ENCODE results near the gene DNAAF5. TPM values are rescaled to one million over a fixed set of nuclear protein-coding genes. Genes with fewer than 3 reads are reported as not detected.

Gene DNAAF5
- total RNA-seq, 2 experiments from 2014 or later = 42.6 to 58.5 TPM

- TF ChIP-seq EZH2phosphoT487 (IDR thresholded peaks at IDR 0.05; ENCODE audit: borderline replicate concordance, low read depth, low read length) (no peak), CTCF (conservative IDR thresholded peaks at IDR 0.05; ENCODE audit: low read length) (no peak)
- no peaks in the 10 kb centered on the region for H3K4me1 ChIP-seq (ENCODE audit: insufficient read depth, low read length, poor library complexity, severe bottlenecking)
- POLR2A ChIA-PET = no interaction called here
- no peak overlapping the region for H3K27ac ChIP-seq (ENCODE audit: low read depth, low read length, poor library complexity, severe bottlenecking)
- no peak overlapping the region for H2AFZ ChIP-seq (ENCODE audit: low read length)
- DNase-seq (ENCODE audit: low spot score) = no peak
- H3K4me2 ChIP-seq (ENCODE audit: low read length) = no peak overlapping the region
- H4K20me1 ChIP-seq (ENCODE audit: insufficient read depth, low read length) = no peaks in the 10 kb centered on the region
- no peaks in the 10 kb centered on the region for H3K79me2 ChIP-seq (ENCODE audit: insufficient read depth, low read depth, low read length)
- intact Hi-C loops (cut with micrococcal nuclease; ENCODE audit: unreplicated experiment) = no loop called here
- CTCF ChIA-PET (ENCODE audit: unreplicated experiment) = no interaction called here
- H3K4me3 ChIP-seq (ENCODE audit: low read depth, low read length, poor library complexity, severe bottlenecking) = no peak overlapping the region
- H3K9me2 ChIP-seq (ENCODE audit: insufficient read depth, low read length) = no peaks in the 10 kb centered on the region
- H3K36me3 ChIP-seq (ENCODE audit: insufficient read depth, low read length) = no peaks in the 10 kb centered on the region
- BruUV-seq (replicated peaks) = no TSS peak
- no peaks in the 10 kb centered on the region for H3K9me3 ChIP-seq (ENCODE audit: low read length)
Observed at GRCh38 chr7:805261-805660, 78.8 kb downstream of the DNAAF5 start.

- H2AFZ ChIP-seq (ENCODE audit: low read length) = peak overlapping the region; percentile 77
- H3K36me3 ChIP-seq (ENCODE audit: insufficient read depth, low read length) = peaks cover 8% of the 10 kb centered on the region
- peaks cover 13% of the 10 kb centered on the region for H4K20me1 ChIP-seq (ENCODE audit: insufficient read depth, low read length)
- no TSS peak for BruUV-seq (replicated peaks)
- peak; percentile 45 for DNase-seq (ENCODE audit: low spot score)
- peak overlapping the region; percentile 74 for H3K4me3 ChIP-seq (ENCODE audit: low read depth, low read length, poor library complexity, severe bottlenecking)
- no peak overlapping the region for H3K27ac ChIP-seq (ENCODE audit: low read depth, low read length, poor library complexity, severe bottlenecking)
- peak overlapping the region; percentile 97 for H3K4me2 ChIP-seq (ENCODE audit: low read length)
- CTCF ChIA-PET (ENCODE audit: unreplicated experiment) = no interaction called here
- intact Hi-C loops (cut with micrococcal nuclease; ENCODE audit: unreplicated experiment) = loop anchor here (1.0 to 5.0 kb wide), 2 partner anchors 61 to 88 kb away; partner anchors contain the start of genes DNAAF5, GET4 and PRKAR1B
- H3K4me1 ChIP-seq (ENCODE audit: insufficient read depth, low read length, poor library complexity, severe bottlenecking) = peaks cover 31% of the 10 kb centered on the region
- no peak for TF ChIP-seq CTCF (conservative IDR thresholded peaks at IDR 0.05; ENCODE audit: low read length)
- TF ChIP-seq EZH2phosphoT487 (IDR thresholded peaks at IDR 0.05; ENCODE audit: borderline replicate concordance, low read depth, low read length) = no peak
- H3K79me2 ChIP-seq (ENCODE audit: insufficient read depth, low read depth, low read length) = peaks cover 37% of the 10 kb centered on the region
- no peaks in the 10 kb centered on the region for H3K9me3 ChIP-seq (ENCODE audit: low read length)
- H3K9me2 ChIP-seq (ENCODE audit: insufficient read depth, low read length) = no peaks in the 10 kb centered on the region
- POLR2A ChIA-PET = interaction anchor here (0.6 kb wide), 1 partner anchor 10 kb away, joined by 4 read pairs; no protein-coding TSS in a partner anchor
Observed at GRCh38 chr7:815284-816216, 89.1 kb downstream of the DNAAF5 start.
